Measurements from ENCODE around the gene TAS2R10.
"Not testable (repeated sequence)": the region's sequence is repeated elsewhere in the genome, so short reads cannot be mapped to it uniquely, and the experiment has no call there.

GRCh38 chr12:10791769-10792168 is 34.4 kb downstream of the TAS2R10 start:
- TF ChIP-seq, protein P1, sequence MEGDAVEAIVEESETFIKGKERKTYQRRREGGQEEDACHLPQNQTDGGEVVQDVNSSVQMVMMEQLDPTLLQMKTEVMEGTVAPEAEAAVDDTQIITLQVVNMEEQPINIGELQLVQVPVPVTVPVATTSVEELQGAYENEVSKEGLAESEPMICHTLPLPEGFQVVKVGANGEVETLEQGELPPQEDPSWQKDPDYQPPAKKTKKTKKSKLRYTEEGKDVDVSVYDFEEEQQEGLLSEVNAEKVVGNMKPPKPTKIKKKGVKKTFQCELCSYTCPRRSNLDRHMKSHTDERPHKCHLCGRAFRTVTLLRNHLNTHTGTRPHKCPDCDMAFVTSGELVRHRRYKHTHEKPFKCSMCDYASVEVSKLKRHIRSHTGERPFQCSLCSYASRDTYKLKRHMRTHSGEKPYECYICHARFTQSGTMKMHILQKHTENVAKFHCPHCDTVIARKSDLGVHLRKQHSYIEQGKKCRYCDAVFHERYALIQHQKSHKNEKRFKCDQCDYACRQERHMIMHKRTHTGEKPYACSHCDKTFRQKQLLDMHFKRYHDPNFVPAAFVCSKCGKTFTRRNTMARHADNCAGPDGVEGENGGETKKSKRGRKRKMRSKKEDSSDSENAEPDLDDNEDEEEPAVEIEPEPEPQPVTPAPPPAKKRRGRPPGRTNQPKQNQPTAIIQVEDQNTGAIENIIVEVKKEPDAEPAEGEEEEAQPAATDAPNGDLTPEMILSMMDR (IDR thresholded peaks at IDR 0.05; ENCODE audit: low read depth, low read length, poor library complexity, severe bottlenecking) = not testable (repeated sequence)
- not testable (repeated sequence) for TF ChIP-seq EZH2phosphoT487 (IDR thresholded peaks at IDR 0.05; ENCODE audit: borderline replicate concordance, low read length)

Data from DOHH2 (cell line).